Ishikawa (cell line): Measurements from ENCODE around the gene TPST2.

ENCODE experiments used
- CEBPB ChIP-seq: IDR thresholded peaks from 2 replicates; pipeline ENCODE4 v1.6.1; 2012
- CREB1 ChIP-seq: IDR thresholded peaks from 2 replicates; pipeline ENCODE4 v1.6.1; 2012; ENCODE audit warnings: low read depth
- EGR1 ChIP-seq: IDR thresholded peaks from 2 replicates; pipeline ENCODE4 v1.6.1; 2012
- EP300 ChIP-seq: IDR thresholded peaks from 2 replicates; pipeline ENCODE4 v1.6.1; 2012; ENCODE audit warnings: borderline replicate concordance
- FOXM1 ChIP-seq: IDR thresholded peaks from 2 replicates; pipeline ENCODE4 v1.6.1; 2012; ENCODE audit warnings: low read depth, borderline replicate concordance
- NFIC ChIP-seq: IDR thresholded peaks from 2 replicates; pipeline ENCODE4 v1.6.1; 2012
- RAD21 ChIP-seq: IDR thresholded peaks from 2 replicates; pipeline ENCODE4 v1.6.1; 2012; ENCODE audit warnings: low read depth
- TAF1 ChIP-seq: IDR thresholded peaks from 2 replicates; pipeline ENCODE4 v1.6.1; 2012; ENCODE audit warnings: low read depth, mild to moderate bottlenecking
- YY1 ChIP-seq: IDR thresholded peaks from 2 replicates; pipeline ENCODE4 v1.6.1; 2012; ENCODE audit warnings: low read depth
- ZBTB7A ChIP-seq: IDR thresholded peaks from 2 replicates; pipeline ENCODE4 v1.6.1; 2012; ENCODE audit warnings: low read depth
- TF ChIP-seq, protein P1 (sequence below): IDR thresholded peaks from 2 replicates; pipeline ENCODE4 v1.6.1; 2012; ENCODE audit warnings: low read depth, mild to moderate bottlenecking
- TF ChIP-seq, protein P2 (sequence below): IDR thresholded peaks from 2 replicates; pipeline ENCODE4 v1.6.1; 2012
- TF ChIP-seq, protein P3 (sequence below): IDR thresholded peaks from 2 replicates; pipeline ENCODE4 v1.6.1; 2012

DNA sequence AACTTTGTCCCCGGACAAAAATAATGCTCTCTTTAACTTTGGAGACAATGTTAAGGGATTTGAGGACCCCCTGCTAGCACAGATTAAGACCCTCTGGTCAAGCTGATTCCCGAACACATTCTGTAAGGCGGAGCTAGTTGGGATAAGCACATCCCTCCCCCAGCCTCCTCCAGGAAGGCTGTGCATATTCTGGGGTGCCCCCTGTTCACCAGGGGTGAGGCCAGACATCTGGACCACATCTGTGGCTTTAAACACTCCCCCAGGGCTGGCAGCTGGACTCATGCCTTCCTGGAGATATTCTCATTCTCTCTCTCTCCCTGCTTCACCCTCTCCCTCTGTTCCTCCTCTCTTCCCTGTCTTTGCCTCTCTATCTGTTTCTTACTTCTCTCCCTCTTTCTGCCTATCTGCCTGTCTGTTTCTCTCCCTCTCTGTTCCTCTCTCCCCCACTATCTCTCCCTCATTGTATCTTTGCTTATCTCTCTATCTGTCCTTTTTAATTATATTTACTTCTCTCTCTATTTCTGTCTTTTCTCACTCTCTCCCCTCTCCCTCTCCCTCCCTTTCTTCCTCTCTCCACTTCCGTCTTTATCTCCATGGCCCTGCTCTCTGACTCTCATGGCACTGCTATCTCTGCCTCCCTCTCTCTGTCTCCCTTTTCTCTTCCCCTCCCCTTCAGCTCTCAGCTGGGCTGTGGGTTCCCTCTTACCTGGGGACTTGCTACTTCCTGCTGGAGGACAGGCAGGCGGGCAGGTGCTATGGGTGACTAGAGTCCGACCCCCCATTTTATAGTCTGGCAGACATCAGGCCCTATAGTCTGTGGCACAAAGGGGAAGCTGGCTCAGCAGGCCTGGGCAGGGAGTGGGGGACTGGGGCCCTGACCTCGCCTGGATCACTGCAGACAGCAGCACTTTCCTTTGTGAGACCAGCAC, 27.6 kb upstream of the TPST2 start, which contains the start of gene CRYBB1:
- TF ChIP-seq TAF1, result no peak
- TF ChIP-seq FOXM1, result no peak
- TF ChIP-seq RAD21, result no peak
- TF ChIP-seq EGR1, result no peak
- TF ChIP-seq, protein P1, sequence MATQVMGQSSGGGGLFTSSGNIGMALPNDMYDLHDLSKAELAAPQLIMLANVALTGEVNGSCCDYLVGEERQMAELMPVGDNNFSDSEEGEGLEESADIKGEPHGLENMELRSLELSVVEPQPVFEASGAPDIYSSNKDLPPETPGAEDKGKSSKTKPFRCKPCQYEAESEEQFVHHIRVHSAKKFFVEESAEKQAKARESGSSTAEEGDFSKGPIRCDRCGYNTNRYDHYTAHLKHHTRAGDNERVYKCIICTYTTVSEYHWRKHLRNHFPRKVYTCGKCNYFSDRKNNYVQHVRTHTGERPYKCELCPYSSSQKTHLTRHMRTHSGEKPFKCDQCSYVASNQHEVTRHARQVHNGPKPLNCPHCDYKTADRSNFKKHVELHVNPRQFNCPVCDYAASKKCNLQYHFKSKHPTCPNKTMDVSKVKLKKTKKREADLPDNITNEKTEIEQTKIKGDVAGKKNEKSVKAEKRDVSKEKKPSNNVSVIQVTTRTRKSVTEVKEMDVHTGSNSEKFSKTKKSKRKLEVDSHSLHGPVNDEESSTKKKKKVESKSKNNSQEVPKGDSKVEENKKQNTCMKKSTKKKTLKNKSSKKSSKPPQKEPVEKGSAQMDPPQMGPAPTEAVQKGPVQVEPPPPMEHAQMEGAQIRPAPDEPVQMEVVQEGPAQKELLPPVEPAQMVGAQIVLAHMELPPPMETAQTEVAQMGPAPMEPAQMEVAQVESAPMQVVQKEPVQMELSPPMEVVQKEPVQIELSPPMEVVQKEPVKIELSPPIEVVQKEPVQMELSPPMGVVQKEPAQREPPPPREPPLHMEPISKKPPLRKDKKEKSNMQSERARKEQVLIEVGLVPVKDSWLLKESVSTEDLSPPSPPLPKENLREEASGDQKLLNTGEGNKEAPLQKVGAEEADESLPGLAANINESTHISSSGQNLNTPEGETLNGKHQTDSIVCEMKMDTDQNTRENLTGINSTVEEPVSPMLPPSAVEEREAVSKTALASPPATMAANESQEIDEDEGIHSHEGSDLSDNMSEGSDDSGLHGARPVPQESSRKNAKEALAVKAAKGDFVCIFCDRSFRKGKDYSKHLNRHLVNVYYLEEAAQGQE, result no peak
- TF ChIP-seq YY1, result no peak
- TF ChIP-seq, protein P2, sequence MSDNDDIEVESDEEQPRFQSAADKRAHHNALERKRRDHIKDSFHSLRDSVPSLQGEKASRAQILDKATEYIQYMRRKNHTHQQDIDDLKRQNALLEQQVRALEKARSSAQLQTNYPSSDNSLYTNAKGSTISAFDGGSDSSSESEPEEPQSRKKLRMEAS, result no peak
- TF ChIP-seq CEBPB, result no peak
- TF ChIP-seq CREB1, result no peak
- no peak for TF ChIP-seq EP300
- TF ChIP-seq, protein P3, sequence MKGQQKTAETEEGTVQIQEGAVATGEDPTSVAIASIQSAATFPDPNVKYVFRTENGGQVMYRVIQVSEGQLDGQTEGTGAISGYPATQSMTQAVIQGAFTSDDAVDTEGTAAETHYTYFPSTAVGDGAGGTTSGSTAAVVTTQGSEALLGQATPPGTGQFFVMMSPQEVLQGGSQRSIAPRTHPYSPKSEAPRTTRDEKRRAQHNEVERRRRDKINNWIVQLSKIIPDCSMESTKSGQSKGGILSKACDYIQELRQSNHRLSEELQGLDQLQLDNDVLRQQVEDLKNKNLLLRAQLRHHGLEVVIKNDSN, result no peak
- no peak for TF ChIP-seq NFIC
- no peak for TF ChIP-seq ZBTB7A
